Gastroesophageal sphincter (tissue), 4 donors: ENCODE data around the gene IL34. TPM values are rescaled to one million over a fixed set of nuclear protein-coding genes. Genes with fewer than 3 reads are reported as not detected.
"Not testable (repeated sequence)": the region's sequence is repeated elsewhere in the genome, so short reads cannot be mapped to it uniquely, and the experiment has no call there.

Source experiments
- ATAC-seq: fragments of 150-250 bp; one replicate; pipeline ENCODE4 v1.9.1; 2016; ENCODE audit warnings: mild to moderate bottlenecking, moderate library complexity
- H3K27ac ChIP-seq, 4 donors: fragments of 200-600 bp; sonication (generic) in 3 of 4; 1 replicate in 3 of 4; 2 replicates in 1 of 4; pipeline ENCODE4 v1.5.1; 2016 to 2019
- H3K27me3 ChIP-seq: fragments of 200-600 bp; sonication (generic); one replicate; pipeline ENCODE4 v1.5.1; 2019
- H3K36me3 ChIP-seq, 2 donors: fragments of 200-600 bp; sonication (generic); one replicate each; pipeline ENCODE4 v1.5.1; 2019; ENCODE audit warnings: control low read depth in 1 of 2
- H3K4me1 ChIP-seq, 3 donors: fragments of 200-600 bp; sonication (generic); 1 replicate in 2 of 3; 2 replicates in 1 of 3; pipeline ENCODE4 v1.5.1; 2016 to 2019; ENCODE audit warnings: control low read depth in 2 of 3
- H3K4me3 ChIP-seq, 2 donors: fragments of 200-600 bp; sonication (generic); one replicate each; pipeline ENCODE4 v1.5.1; 2019; ENCODE audit warnings: mild to moderate bottlenecking in 1 of 2, moderate library complexity in 1 of 2
- H3K9me3 ChIP-seq, 3 donors: fragments of 200-600 bp; sonication (generic); one replicate each; pipeline ENCODE4 v1.5.1; 2017 to 2019; ENCODE audit warnings: control low read depth in 2 of 3
- EP300 ChIP-seq: sonication (generic); formaldehyde crosslinking; IDR thresholded peaks from one replicate; pipeline ENCODE4 v1.6.1; 2017; ENCODE audit warnings: antibody characterized with exemption, mild to moderate bottlenecking
- POLR2A ChIP-seq, 2 donors: fragments of 450-650 bp; IDR thresholded peaks; one replicate each; pipeline ENCODE4 v1.6.1; 2017; ENCODE audit warnings: antibody characterized with exemption in 2 of 2, mild to moderate bottlenecking in 2 of 2, moderate library complexity in 1 of 2
- POLR2AphosphoS5 ChIP-seq: sonication (generic); formaldehyde crosslinking; IDR thresholded peaks from one replicate; pipeline ENCODE4 v1.6.1; 2017; ENCODE audit warnings: antibody characterized with exemption
- whole genome bisulfite sequencing, 2 donors: methylation state at CpG; one replicate each; pipeline ENCODE4 v1.1.5; 2018; ENCODE audit warnings: low coverage in 1 of 2; 5-methylcytosine and 5-hydroxymethylcytosine counted together
- total RNA-seq, 4 donors: library from RNA; depleted of rRNA; stranded (reverse); fragments of >200 nt; gene quantifications; one replicate each; pipeline ENCODE4 v1.1.0, GENCODE V29; 2016
- TF ChIP-seq, protein P1 (sequence below), 4 experiments: fragments of 200-600 bp in 2 of 4; fragments of 450-650 bp in 2 of 4; sonication (generic) in 1 of 4; IDR thresholded peaks; one replicate each; pipeline ENCODE4 v1.5.1; 2017 to 2019; ENCODE audit warnings: antibody characterized with exemption in 4 of 4, mild to moderate bottlenecking in 2 of 4, moderate library complexity in 2 of 4

Gene IL34
- total RNA-seq, 4 donors from 2014 or later = 1.6 to 4.1 (median 2.8) TPM

DNA sequence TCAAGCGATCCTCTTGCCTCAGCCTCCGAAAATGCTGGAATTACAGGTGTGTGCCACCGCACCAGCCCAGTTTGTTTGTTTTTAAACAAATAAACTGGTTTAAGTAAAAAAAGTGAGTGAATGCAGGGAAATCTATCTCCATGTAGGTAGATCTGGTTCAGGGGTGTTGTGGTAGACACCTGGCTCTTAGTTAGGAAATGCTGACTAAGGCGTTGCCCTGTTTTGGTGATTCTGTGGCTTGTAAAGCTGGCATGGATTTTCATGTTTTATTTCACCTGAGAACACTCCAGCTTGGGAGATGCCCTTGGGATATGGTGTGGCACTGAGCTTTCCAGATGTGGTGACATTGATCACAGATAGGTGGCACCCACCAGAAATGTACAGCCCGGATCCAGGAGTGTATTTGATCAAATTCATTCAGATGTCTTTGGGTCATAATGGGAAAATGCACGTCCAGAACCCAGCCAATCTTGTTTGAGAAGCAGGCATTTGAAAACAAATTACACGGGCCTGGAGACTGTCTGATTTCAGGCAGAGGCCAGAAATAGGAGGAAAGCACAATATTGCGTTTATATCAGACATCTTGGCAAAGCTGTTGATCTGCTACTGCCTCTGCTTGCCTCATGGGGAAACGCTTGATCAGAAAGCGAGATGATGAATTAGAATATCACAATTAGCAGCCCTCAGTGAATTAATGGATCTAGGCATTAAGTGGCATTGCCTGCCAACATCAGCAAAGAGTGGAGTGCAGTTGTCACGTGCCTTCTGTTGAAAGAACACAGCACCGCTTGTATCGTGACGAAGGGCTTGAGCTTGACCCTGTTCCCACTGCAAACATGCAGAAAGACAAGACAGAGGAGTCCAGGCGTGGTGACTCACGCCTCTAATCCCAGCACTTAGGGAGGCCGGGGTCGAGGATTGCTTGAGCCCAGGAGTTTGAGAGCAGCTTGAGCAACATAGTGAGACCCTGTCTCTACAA lies 7.3 kb upstream of the IL34 start:
- no peak for TF ChIP-seq POLR2A (IDR thresholded peaks at IDR 0.05)
- TF ChIP-seq POLR2AphosphoS5 = peak; percentile 54
- no peak overlapping the region for H3K4me3 ChIP-seq
- peak; percentile 65 for ATAC-seq
- no peaks in the 10 kb centered on the region for H3K9me3 ChIP-seq
- no peaks in the 10 kb centered on the region for H3K27me3 ChIP-seq
- H3K4me1 ChIP-seq = peaks cover 0 to 7% (median 0%) of the 10 kb centered on the region in 3 donors
- WGBS, 2 donors = 45 to 52% methylated on average over 6 to 16 of the region's 18 CpGs
- peak overlapping the region in 2 of 4 donors; percentile 2 to 17 for H3K27ac ChIP-seq
- no peaks in the 10 kb centered on the region for H3K36me3 ChIP-seq

DNA sequence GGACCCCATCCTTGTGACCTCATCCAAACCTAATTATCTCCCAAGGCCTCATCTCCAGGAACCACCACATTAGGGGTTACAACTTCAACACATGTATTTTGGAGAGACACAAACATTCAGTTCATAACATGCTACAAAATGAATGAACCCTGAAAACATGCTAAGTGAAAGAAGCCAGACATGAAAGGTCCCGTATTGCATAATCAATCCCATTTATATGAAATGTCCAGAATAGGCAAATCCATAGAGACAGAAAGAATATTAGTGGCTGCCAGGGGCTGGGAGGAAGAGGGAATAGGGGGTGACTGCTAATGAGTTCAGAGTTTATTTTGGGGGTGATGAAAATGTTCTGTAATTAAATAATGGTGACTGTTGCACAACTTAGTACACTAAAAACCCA lies 3.7 kb upstream of the IL34 start:
- no peak for ATAC-seq
- no peak overlapping the region for H3K4me3 ChIP-seq
- H3K4me1 ChIP-seq = peaks cover 0 to 18% (median 0%) of the 10 kb centered on the region in 3 donors
- H3K27me3 ChIP-seq = no peaks in the 10 kb centered on the region
- WGBS, 2 donors = 86 to 100% methylated on average over 1 of the region's 1 CpG
- no peak overlapping the region for H3K27ac ChIP-seq
- no peak for TF ChIP-seq POLR2AphosphoS5
- TF ChIP-seq, protein P1, sequence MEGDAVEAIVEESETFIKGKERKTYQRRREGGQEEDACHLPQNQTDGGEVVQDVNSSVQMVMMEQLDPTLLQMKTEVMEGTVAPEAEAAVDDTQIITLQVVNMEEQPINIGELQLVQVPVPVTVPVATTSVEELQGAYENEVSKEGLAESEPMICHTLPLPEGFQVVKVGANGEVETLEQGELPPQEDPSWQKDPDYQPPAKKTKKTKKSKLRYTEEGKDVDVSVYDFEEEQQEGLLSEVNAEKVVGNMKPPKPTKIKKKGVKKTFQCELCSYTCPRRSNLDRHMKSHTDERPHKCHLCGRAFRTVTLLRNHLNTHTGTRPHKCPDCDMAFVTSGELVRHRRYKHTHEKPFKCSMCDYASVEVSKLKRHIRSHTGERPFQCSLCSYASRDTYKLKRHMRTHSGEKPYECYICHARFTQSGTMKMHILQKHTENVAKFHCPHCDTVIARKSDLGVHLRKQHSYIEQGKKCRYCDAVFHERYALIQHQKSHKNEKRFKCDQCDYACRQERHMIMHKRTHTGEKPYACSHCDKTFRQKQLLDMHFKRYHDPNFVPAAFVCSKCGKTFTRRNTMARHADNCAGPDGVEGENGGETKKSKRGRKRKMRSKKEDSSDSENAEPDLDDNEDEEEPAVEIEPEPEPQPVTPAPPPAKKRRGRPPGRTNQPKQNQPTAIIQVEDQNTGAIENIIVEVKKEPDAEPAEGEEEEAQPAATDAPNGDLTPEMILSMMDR (IDR thresholded peaks at IDR 0.05) = no peak
- TF ChIP-seq POLR2A (IDR thresholded peaks at IDR 0.05) = no peak
- no peak for TF ChIP-seq EP300
- H3K36me3 ChIP-seq = no peaks in the 10 kb centered on the region
- H3K9me3 ChIP-seq = no peaks in the 10 kb centered on the region

DNA sequence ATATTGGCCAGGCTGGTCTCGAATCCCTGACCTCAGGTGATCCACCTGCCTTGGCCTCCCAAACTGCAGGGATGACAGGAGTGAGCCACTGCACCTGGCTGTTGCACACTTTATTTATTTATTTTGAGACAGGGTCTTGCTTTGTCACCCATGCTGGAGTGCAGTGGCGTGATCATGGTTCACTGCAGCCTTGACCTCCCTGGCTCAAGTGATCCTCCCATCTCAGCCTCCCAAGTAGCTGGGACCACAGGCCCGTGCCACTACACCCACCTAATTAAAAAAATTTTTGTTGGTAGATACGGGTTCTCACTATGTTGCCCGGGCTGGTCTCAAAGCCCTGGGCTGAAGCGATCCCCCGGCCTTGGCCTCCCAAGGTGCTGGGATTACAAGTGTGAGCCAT lies 3.1 kb upstream of the IL34 start:
- not testable (repeated sequence) for H3K27ac ChIP-seq, ATAC-seq, H3K4me3 ChIP-seq, H3K9me3 ChIP-seq, H3K36me3 ChIP-seq, H3K27me3 ChIP-seq
- WGBS, 2 donors = 85 to 100% methylated on average over 1 to 6 of the region's 7 CpGs
- H3K4me1 ChIP-seq = peaks cover 0 to 20% (median 0%) of the 10 kb centered on the region in 3 donors

DNA sequence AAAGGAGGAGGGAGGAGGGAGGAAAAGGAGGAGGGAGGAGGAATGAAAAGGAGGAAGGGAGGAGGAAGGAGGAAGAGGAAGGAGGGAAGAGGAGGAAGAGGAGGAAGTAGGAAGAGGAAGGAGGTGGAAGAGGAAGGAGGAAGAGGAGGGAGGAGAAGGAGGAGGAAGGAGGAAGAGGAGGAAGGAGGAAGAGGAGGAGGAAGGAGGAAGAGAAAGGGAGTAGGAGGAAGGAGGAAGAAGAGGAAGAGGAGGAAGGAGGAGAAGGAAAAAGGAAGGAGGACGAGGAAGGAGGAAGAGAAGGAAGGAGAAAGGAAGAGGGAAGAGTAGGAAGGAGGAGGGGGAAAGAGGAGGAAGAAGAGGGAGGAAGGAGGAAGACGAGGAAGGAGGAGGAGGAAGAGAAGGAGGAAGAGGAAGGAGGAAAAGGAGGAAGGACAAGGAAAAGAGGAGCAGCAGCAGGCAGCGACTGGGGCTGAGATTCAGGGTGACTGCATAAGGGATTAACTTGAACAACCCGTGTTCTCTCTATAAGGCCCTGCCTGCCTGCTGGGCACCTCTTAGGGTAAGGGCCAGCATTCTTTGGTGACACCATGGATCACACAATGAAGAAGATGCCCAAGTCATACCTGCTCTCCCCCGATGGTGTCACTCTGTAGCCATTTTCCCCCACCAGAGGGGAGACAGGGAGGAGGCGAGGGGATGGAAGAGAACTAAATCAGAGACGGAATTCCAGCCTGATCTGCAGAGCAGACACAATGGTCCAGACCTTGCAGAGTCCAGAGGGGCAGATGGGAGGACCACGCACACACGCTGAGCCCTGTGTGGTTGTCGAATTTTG lies 1.4 kb upstream of the IL34 start:
- H3K4me1 ChIP-seq = peaks cover 0 to 13% (median 0%) of the 10 kb centered on the region in 3 donors
- TF ChIP-seq EP300 (no peak), POLR2A (IDR thresholded peaks at IDR 0.05) (no peak), POLR2AphosphoS5 (no peak)
- TF ChIP-seq, protein P1 (IDR thresholded peaks at IDR 0.05) = no peak
- no peak overlapping the region for H3K27ac ChIP-seq
- no peak overlapping the region for H3K4me3 ChIP-seq
- H3K9me3 ChIP-seq = no peaks in the 10 kb centered on the region
- ATAC-seq = no peak
- H3K27me3 ChIP-seq = no peaks in the 10 kb centered on the region
- 78 to 80% methylated on average over 5 to 6 of the region's 10 CpGs for WGBS, 2 donors
- H3K36me3 ChIP-seq = no peaks in the 10 kb centered on the region

DNA sequence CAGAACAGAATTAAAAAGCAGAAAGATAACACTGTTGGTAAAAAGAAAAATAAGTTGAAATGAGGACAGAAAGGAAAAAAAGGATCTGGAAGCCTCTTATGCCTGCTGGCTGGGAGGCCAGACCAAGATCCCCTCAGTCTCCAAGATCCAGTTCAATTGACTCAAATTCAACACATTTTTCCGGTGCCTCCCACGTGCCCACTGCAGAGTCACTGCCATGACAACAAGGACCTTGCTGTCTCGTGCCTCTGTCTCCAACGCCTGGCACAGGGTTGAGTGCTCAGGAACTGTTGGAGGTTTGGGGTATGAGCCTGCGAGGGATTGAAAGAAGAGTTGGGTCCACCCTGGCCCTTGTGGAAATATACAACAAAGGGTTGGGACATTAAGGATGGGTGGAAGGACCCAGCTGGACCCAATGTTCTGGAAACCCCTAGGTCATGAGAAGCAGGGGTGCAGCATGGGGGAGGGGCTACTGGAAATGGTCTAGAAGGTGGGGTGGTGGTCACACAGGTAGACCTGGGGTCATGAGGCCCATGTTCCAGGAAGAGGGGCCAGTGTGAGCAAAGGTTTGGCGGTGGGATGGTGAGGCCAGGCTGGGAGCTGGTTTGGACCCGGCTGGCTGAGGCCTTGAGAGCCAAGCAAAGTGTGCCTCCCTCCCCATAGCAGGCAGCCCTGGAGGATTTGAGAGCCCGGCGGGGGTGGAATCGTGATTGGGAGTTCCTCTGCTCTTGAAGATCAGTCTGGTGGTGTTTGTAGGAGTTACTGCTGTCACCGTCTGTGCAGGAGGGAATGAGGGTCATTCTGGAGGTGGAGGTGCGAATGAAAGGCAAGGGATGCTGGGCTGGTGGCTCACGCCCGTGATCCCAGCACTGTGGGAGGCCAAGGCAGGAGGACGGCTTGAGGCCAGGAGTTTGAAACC lies 1.3 kb downstream of the IL34 start:
- Histone ChIP-seq H3K4me3 (no peak overlapping the region), H3K4me1 (peaks cover 0 to 13% (median 0%) of the 10 kb centered on the region in 3 donors), H3K9me3 (no peaks in the 10 kb centered on the region), H3K27me3 (no peaks in the 10 kb centered on the region), H3K36me3 (no peaks in the 10 kb centered on the region), H3K27ac (peak overlapping the region in 2 of 4 donors; percentile 61 to 66)
- TF ChIP-seq POLR2A (IDR thresholded peaks at IDR 0.05) = no peak
- no peak for TF ChIP-seq EP300
- TF ChIP-seq, protein P1 (IDR thresholded peaks at IDR 0.05) = no peak
- TF ChIP-seq POLR2AphosphoS5 = no peak
- ATAC-seq = no peak
- 55 to 60% methylated on average over 2 to 6 of the region's 15 CpGs for WGBS, 2 donors
